SH-SY5Y (cell line): ENCODE results near the gene CYB5R3.

Source experiments
- GATA2 ChIP-seq: IDR thresholded peaks from 2 replicates; pipeline ENCODE4 v1.6.1; 2011; ENCODE audit warnings: mild to moderate bottlenecking, low read depth, low read length
- GATA3 ChIP-seq: IDR thresholded peaks from 2 replicates; pipeline ENCODE4 v1.6.1; 2011; ENCODE audit warnings: low read depth, mild to moderate bottlenecking, low read length, moderate library complexity

DNA sequence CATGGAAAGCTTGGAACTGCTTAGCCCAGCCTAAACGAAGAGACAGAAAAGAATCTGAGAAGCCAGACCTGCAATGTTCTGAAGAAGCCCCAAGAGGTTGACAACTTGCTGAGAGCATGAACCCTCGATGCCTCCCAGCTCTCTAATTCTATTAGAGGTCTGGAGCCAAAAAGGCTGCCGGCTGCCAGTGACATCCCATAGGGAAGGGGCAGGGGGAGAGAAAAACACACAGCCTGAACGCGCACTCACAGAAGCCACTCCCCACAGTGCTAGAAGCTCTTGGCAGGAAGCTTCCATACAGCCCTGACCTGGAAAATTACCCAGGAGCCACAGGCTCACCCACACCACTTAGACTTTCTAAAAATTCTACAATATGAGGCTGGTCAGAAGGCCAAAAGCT lies 52.9 kb downstream of the CYB5R3 start:
- TF ChIP-seq GATA2 (no peak), GATA3 (no peak)
